ENCODE measurements around the gene ALG9. TPM values are rescaled to one million over a fixed set of nuclear protein-coding genes. Genes with fewer than 3 reads are reported as not detected.

Gene ALG9
- total RNA-seq, 2 donors from 2014 or later, result 25.3 to 26.6 TPM

- WGBS, 2 experiments (ENCODE audit: insufficient coverage in 1 of 2, insufficient read length in 1 of 2), result 89 to 90% methylated on average over 5 of the region's 5 CpGs
- no peak overlapping the region for H3K27ac ChIP-seq (ENCODE audit: low read depth, low read length)
- H3K27me3 ChIP-seq (ENCODE audit: control insufficient read depth, insufficient read depth, low read length, poor library complexity, severe bottlenecking), result no peaks in the 10 kb centered on the region
- H3K36me3 Mint-ChIP-seq (ENCODE audit: low read depth), result peaks cover 9% of the 10 kb centered on the region
- H3K4me1 ChIP-seq (ENCODE audit: control insufficient read depth, insufficient read depth, low read length), result no peaks in the 10 kb centered on the region
- peaks cover 6% of the 10 kb centered on the region for H3K36me3 ChIP-seq (ENCODE audit: control insufficient read depth, insufficient read depth, low read length)
- no peak for DNase-seq
- H3K9ac ChIP-seq (ENCODE audit: extremely low read depth, low read length, poor library complexity, severe bottlenecking), result no peak overlapping the region
- H3K27ac Mint-ChIP-seq, result no peak overlapping the region
- no peak overlapping the region for H3K4me3 Mint-ChIP-seq
- H3K9me3 ChIP-seq (ENCODE audit: control insufficient read depth, low read length), result no peaks in the 10 kb centered on the region
- TF ChIP-seq, protein P1, sequence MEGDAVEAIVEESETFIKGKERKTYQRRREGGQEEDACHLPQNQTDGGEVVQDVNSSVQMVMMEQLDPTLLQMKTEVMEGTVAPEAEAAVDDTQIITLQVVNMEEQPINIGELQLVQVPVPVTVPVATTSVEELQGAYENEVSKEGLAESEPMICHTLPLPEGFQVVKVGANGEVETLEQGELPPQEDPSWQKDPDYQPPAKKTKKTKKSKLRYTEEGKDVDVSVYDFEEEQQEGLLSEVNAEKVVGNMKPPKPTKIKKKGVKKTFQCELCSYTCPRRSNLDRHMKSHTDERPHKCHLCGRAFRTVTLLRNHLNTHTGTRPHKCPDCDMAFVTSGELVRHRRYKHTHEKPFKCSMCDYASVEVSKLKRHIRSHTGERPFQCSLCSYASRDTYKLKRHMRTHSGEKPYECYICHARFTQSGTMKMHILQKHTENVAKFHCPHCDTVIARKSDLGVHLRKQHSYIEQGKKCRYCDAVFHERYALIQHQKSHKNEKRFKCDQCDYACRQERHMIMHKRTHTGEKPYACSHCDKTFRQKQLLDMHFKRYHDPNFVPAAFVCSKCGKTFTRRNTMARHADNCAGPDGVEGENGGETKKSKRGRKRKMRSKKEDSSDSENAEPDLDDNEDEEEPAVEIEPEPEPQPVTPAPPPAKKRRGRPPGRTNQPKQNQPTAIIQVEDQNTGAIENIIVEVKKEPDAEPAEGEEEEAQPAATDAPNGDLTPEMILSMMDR (conservative IDR thresholded peaks at IDR 0.05), result no peak
- peaks cover 4% of the 10 kb centered on the region for H3K4me1 Mint-ChIP-seq
- H3K9me3 Mint-ChIP-seq, result no peaks in the 10 kb centered on the region
- H3K4me3 ChIP-seq (ENCODE audit: low read length), result no peak overlapping the region
- H3K27me3 Mint-ChIP-seq (ENCODE audit: insufficient read depth), result no peaks in the 10 kb centered on the region
Measured at GRCh38 chr11:111793863-111794262, 77.5 kb downstream of the ALG9 start.

DNA sequence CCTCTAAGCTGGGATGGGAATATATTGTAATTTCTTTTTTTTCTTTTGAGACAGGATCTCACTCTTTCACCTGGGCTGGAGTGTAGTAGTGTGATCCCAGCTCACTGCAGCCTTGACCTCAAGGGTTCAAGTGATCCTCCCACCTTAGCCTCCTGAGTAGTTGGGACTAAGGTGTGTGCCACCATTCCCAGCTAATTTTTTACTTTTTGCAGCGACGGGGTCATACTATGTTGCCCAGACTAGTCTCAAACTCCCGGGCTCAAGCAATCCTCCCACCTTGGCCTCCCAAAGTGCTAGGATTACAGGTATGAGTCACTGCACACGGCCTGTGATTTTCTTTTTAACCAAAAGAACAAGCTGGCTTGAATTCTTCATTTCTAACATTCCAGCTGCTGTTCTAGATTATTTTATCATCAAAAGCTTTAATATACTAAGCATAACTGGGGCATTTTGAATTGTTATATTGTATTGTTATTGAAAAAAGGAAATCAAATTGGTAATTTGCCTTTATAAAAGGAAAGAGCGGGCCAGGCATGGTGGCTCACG is 78.4 kb downstream of the ALG9 start:
- TF ChIP-seq, protein P1 (conservative IDR thresholded peaks at IDR 0.05), result no peak
- WGBS, 2 experiments (ENCODE audit: insufficient coverage in 1 of 2, insufficient read length in 1 of 2), result 93 to 96% methylated on average over 4 to 6 of the region's 6 CpGs
- H3K9me3 Mint-ChIP-seq, result no peaks in the 10 kb centered on the region
- Histone ChIP-seq H3K27me3 (ENCODE audit: control insufficient read depth, insufficient read depth, low read length, poor library complexity, severe bottlenecking) (no peaks in the 10 kb centered on the region), H3K4me1 (ENCODE audit: control insufficient read depth, insufficient read depth, low read length) (no peaks in the 10 kb centered on the region), H3K9ac (ENCODE audit: extremely low read depth, low read length, poor library complexity, severe bottlenecking) (no peak overlapping the region), H3K9me3 (ENCODE audit: control insufficient read depth, low read length) (no peaks in the 10 kb centered on the region), H3K4me3 (ENCODE audit: low read length) (no peak overlapping the region), H3K27ac (ENCODE audit: low read depth, low read length) (no peak overlapping the region), H3K36me3 (ENCODE audit: control insufficient read depth, insufficient read depth, low read length) (peaks cover 6% of the 10 kb centered on the region)
- no peak overlapping the region for H3K27ac Mint-ChIP-seq
- no peaks in the 10 kb centered on the region for H3K27me3 Mint-ChIP-seq (ENCODE audit: insufficient read depth)
- H3K36me3 Mint-ChIP-seq (ENCODE audit: low read depth), result peaks cover 9% of the 10 kb centered on the region
- no peak for DNase-seq
- H3K4me1 Mint-ChIP-seq, result peaks cover 4% of the 10 kb centered on the region
- no peak overlapping the region for H3K4me3 Mint-ChIP-seq

DNA sequence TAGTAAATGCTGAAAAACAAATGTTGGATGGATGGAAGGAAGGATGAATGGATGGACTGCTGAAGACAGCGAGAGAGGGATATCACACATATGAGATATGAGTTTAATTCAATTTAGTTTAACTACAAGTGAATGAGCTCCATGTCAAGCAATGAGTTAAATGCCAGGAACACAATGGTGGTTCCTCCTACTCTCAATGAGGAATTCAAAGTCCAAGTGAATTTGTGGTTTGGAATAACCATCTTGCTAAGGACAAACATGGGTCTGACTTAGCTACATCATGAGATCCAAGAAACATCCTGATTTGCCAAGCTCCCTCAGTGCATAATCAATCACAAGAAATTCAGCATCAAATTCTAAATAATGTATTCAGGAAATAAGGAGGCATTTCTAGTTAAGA is 79.1 kb downstream of the ALG9 start:
- H3K27me3 Mint-ChIP-seq (ENCODE audit: insufficient read depth), result no peaks in the 10 kb centered on the region
- no peak overlapping the region for H3K27ac ChIP-seq (ENCODE audit: low read depth, low read length)
- H3K36me3 Mint-ChIP-seq (ENCODE audit: low read depth), result peaks cover 4% of the 10 kb centered on the region
- no peak overlapping the region for H3K9ac ChIP-seq (ENCODE audit: extremely low read depth, low read length, poor library complexity, severe bottlenecking)
- H3K27ac Mint-ChIP-seq, result no peak overlapping the region
- WGBS, 2 experiments (ENCODE audit: insufficient coverage in 1 of 2, insufficient read length in 1 of 2), result 100% methylated on average over 1 of the region's 1 CpG
- H3K9me3 ChIP-seq (ENCODE audit: control insufficient read depth, low read length), result no peaks in the 10 kb centered on the region
- no peaks in the 10 kb centered on the region for H3K9me3 Mint-ChIP-seq
- no peak overlapping the region for H3K4me3 ChIP-seq (ENCODE audit: low read length)
- peaks cover 4% of the 10 kb centered on the region for H3K4me1 Mint-ChIP-seq
- H3K4me1 ChIP-seq (ENCODE audit: control insufficient read depth, insufficient read depth, low read length), result no peaks in the 10 kb centered on the region
- no peak overlapping the region for H3K4me3 Mint-ChIP-seq
- peaks cover 6% of the 10 kb centered on the region for H3K36me3 ChIP-seq (ENCODE audit: control insufficient read depth, insufficient read depth, low read length)
- H3K27me3 ChIP-seq (ENCODE audit: control insufficient read depth, insufficient read depth, low read length, poor library complexity, severe bottlenecking), result no peaks in the 10 kb centered on the region
- no peak for DNase-seq
- TF ChIP-seq, protein P1 (conservative IDR thresholded peaks at IDR 0.05), result no peak
